IMR-90 (cell line): ENCODE data around the gene GABRA4. TPM values are rescaled to one million over a fixed set of nuclear protein-coding genes. Genes with fewer than 3 reads are reported as not detected.

ENCODE experiments used
- ATAC-seq: fragments of 200-7000 bp; cut with Tn5 transposase; 2 replicates; pipeline ENCODE4 v1.9.1; 2020; ENCODE audit warnings: low read depth, mild to moderate bottlenecking, moderate library complexity
- BruUV-seq: library from RNA; stranded (reverse); fragments of 400-500 nt; replicated peaks from 2 replicates; lab custom pipeline; 2021; lab: Mats Ljungman, UMichigan
- CTCF ChIA-PET: fragments of 300-600 bp; formaldehyde crosslinking; extraction: SDS; loops from one replicate; lab custom pipeline; 2021; ENCODE audit warnings: antibody characterized with exemption; lab: Yijun Ruan, JAX
- POLR2A ChIA-PET: fragments of 300-600 bp; sonication (Branson Sonifier 250); formaldehyde crosslinking; loops from one replicate; lab custom pipeline; 2022; ENCODE audit warnings: antibody characterized with exemption; ENCODE audit not compliant: unreplicated experiment; lab: Charles Lee
- DNase-seq: peaks from one replicate; pipeline ENCODE4 v3.0.0; 2013
- H2AFZ ChIP-seq: replicated peaks from 2 replicates; pipeline ENCODE3; 2013; ENCODE audit warnings: low read length, mild to moderate bottlenecking; ENCODE audit not compliant: poor library complexity
- H2AK5ac ChIP-seq: 2 replicates; pipeline ENCODE4 v1.6.1; 2013; ENCODE audit warnings: low read depth, low read length, inconsistent platforms
- H2AK9ac ChIP-seq: replicated peaks from 2 replicates; pipeline ENCODE3; 2013; ENCODE audit warnings: mild to moderate bottlenecking, low read depth, low read length, moderate library complexity; ENCODE audit not compliant: poor library complexity
- H2BK120ac ChIP-seq: 2 replicates; pipeline ENCODE4 v1.6.1; 2013; ENCODE audit warnings: low read depth, low read length, inconsistent platforms
- H2BK15ac ChIP-seq: 3 replicates; pipeline ENCODE4 v1.6.1; 2013; ENCODE audit warnings: low read depth, low read length, inconsistent platforms
- H2BK20ac ChIP-seq: 2 replicates; pipeline ENCODE4 v1.6.1; 2013; ENCODE audit warnings: low read depth, mild to moderate bottlenecking, inconsistent platforms, low read length, moderate library complexity
- H2BK5ac ChIP-seq: 2 replicates; pipeline ENCODE4 v1.6.1; 2013; ENCODE audit warnings: mild to moderate bottlenecking, low read depth, low read length, inconsistent platforms; ENCODE audit not compliant: poor library complexity, severe bottlenecking
- H3K14ac ChIP-seq: replicated peaks from 2 replicates; pipeline ENCODE4 v1.6.1; 2013; ENCODE audit warnings: low read depth, low read length, inconsistent platforms
- H3K18ac ChIP-seq: 2 replicates; pipeline ENCODE4 v1.6.1; 2013; ENCODE audit warnings: low read depth, low read length, control low read depth
- H3K23ac ChIP-seq: 2 replicates; pipeline ENCODE4 v1.6.1; 2013; ENCODE audit warnings: low read depth, low read length, inconsistent platforms
- H3K27ac ChIP-seq: 2 replicates; pipeline ENCODE4 v1.5.1; 2013; ENCODE audit warnings: mild to moderate bottlenecking, control low read depth, low read length; ENCODE audit not compliant: insufficient read depth
- H3K27me3 ChIP-seq: 2 replicates; pipeline ENCODE4 v1.6.1; 2013; ENCODE audit warnings: low read length; ENCODE audit not compliant: control insufficient read depth, insufficient read depth
- H3K36me3 ChIP-seq: 2 replicates; pipeline ENCODE4 v1.6.1; 2013; ENCODE audit warnings: low read length, mixed read lengths; ENCODE audit not compliant: control insufficient read depth, insufficient read depth
- H3K4ac ChIP-seq: 2 replicates; pipeline ENCODE4 v1.6.1; 2013; ENCODE audit warnings: low read depth, low read length, inconsistent platforms
- H3K4me1 ChIP-seq: 2 replicates; pipeline ENCODE4 v1.6.1; 2013; ENCODE audit warnings: low read length, mixed read lengths; ENCODE audit not compliant: control insufficient read depth, insufficient read depth
- H3K4me2 ChIP-seq: 2 replicates; pipeline ENCODE4 v1.6.1; 2013; ENCODE audit warnings: low read depth, mild to moderate bottlenecking, control low read depth, low read length, moderate library complexity
- H3K4me3 ChIP-seq: 2 replicates; pipeline ENCODE4 v1.5.1; 2013; ENCODE audit warnings: low read depth, mild to moderate bottlenecking, control low read depth, low read length, moderate library complexity; ENCODE audit not compliant: insufficient read depth
- H3K56ac ChIP-seq: 2 replicates; pipeline ENCODE4 v1.6.1; 2013; ENCODE audit warnings: low read length, inconsistent platforms; ENCODE audit not compliant: insufficient read depth; ENCODE audit errors: extremely low read depth
- H3K79me1 ChIP-seq, 2 experiments: 2 replicates each; pipeline ENCODE4 v1.6.1; 2013; ENCODE audit warnings: low read length in 2 of 2, inconsistent platforms in 1 of 2, low read depth in 1 of 2
- H3K9ac ChIP-seq: 2 replicates; pipeline ENCODE4 v1.6.1; 2013; ENCODE audit warnings: low read depth, low read length, control low read depth
- H3K9me1 ChIP-seq: 2 replicates; pipeline ENCODE4 v1.6.1; 2013; ENCODE audit warnings: low read length, inconsistent platforms; ENCODE audit not compliant: insufficient read depth
- H3K9me3 ChIP-seq: 2 replicates; pipeline ENCODE4 v1.6.1; 2013; ENCODE audit warnings: low read length; ENCODE audit not compliant: control insufficient read depth, insufficient read depth
- H4K20me1 ChIP-seq: 2 replicates; pipeline ENCODE4 v1.6.1; 2013; ENCODE audit warnings: low read length, inconsistent platforms; ENCODE audit not compliant: insufficient read depth
- H4K5ac ChIP-seq: 2 replicates; pipeline ENCODE4 v1.6.1; 2013; ENCODE audit warnings: mild to moderate bottlenecking, low read depth, low read length, control low read depth
- H4K8ac ChIP-seq, 2 experiments: 2 replicates each; pipeline ENCODE4 v1.6.1; 2013; ENCODE audit warnings: low read depth in 2 of 2, low read length in 2 of 2, control low read depth in 1 of 2, inconsistent platforms in 1 of 2
- H4K91ac ChIP-seq: 2 replicates; pipeline ENCODE4 v1.6.1; 2013; ENCODE audit warnings: low read depth, low read length, inconsistent platforms; ENCODE audit not compliant: insufficient read depth
- MXI1 ChIP-seq: IDR thresholded peaks from 2 replicates; pipeline ENCODE4 v1.6.1; 2012; ENCODE audit warnings: low read depth, mild to moderate bottlenecking, low read length, moderate library complexity, borderline replicate concordance
- WGBS, 2 experiments: methylation state at CpG; one replicate each; pipeline versions ENCODE4 v1.1.5 to v1.1.7; 2013; ENCODE audit warnings: missing lambda C conversion rate in 2 of 2; ENCODE audit not compliant: insufficient read length in 1 of 2; ENCODE audit errors: extremely low coverage in 2 of 2; 5-methylcytosine and 5-hydroxymethylcytosine counted together
- dilution Hi-C: fragments of 300-500 bp; cut with HindIII; formaldehyde crosslinking; loops from one replicate; pipeline ENCODE4 v1.14.3; 2018; ENCODE audit warnings: low sequenced_read_pairs; ENCODE audit not compliant: unreplicated experiment
- in situ Hi-C: fragments of 300-500 bp; cut with MboI; formaldehyde crosslinking; loops from 3 replicates; pipeline ENCODE4 v1.14.3; 2019; ENCODE audit warnings: low sequenced_read_pairs, inconsistent platforms, mixed read lengths
- intact Hi-C: fragments of 100-400 bp; cut with micrococcal nuclease; formaldehyde crosslinking; loops from 2 replicates; pipeline ENCODE4 v1.10.0; 2022
- polyA plus RNA-seq, 3 experiments: library from polyadenylated mRNA; depleted of rRNA; stranded (reverse); fragments of >200 nt; gene quantifications; 2 replicates each; pipeline ENCODE4 v1.2.3, GENCODE V29; 2012; ENCODE audit warnings: low replicate concordance in 1 of 3
- total RNA-seq: library from RNA; depleted of rRNA; stranded (reverse); fragments of >200 nt; gene quantifications from 2 replicates; pipeline ENCODE4 v1.2.3, GENCODE V29; 2012

Gene GABRA4
- total and polyA plus RNA-seq, 2 of the 4 experiments (the other 2 are of a cell fraction): 1.1 to 1.8 TPM

DNA sequence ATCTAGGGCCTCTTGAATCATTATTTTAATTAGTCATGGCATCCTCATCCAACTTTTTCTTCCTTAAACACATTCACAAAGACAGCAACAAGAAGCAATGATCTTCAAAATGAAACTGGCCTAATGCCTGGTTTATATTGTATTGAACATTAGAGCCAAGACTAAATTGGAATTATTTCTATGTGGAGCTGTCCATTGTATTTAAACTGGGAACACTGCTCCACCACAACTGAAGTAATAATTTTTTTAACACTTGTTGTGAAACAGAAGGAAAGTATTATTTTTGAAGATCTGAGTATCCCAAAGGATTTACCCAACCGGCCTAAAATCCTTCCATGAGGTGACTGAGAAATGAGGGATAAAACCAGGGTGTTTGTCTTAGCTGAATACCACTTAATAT, 44.9 kb upstream of the GABRA4 start:
- no peak overlapping the region for H3K27ac ChIP-seq
- H3K4me3 ChIP-seq: no peak overlapping the region
- no peak overlapping the region for H3K4ac ChIP-seq
- no peaks in the 10 kb centered on the region for H4K20me1 ChIP-seq
- H3K9ac ChIP-seq: no peak overlapping the region
- H3K4me1 ChIP-seq: no peaks in the 10 kb centered on the region
- no peak overlapping the region for H3K4me2 ChIP-seq
- dilution Hi-C loops: no loop called here
- H2AK9ac ChIP-seq: no peak overlapping the region
- H3K18ac ChIP-seq: no peak overlapping the region
- no peaks in the 10 kb centered on the region for H3K36me3 ChIP-seq
- H3K14ac ChIP-seq: no peak overlapping the region
- intact Hi-C loops: no loop called here
- H2BK20ac ChIP-seq: no peak overlapping the region
- no peak for TF ChIP-seq MXI1
- no peak for DNase-seq
- H2AK5ac ChIP-seq: no peak overlapping the region
- no peak overlapping the region for H4K5ac ChIP-seq
- no peak overlapping the region for H2BK5ac ChIP-seq
- no peak overlapping the region for H3K56ac ChIP-seq
- no peak overlapping the region for H4K8ac ChIP-seq
- H3K27me3 ChIP-seq: no peaks in the 10 kb centered on the region
- in situ Hi-C loops: no loop called here
- H3K23ac ChIP-seq: no peak overlapping the region
- no peaks in the 10 kb centered on the region for H3K9me1 ChIP-seq
- no CpG with 5 or more reads among the region's 1 CpG for WGBS, 2 experiments
- H3K79me1 ChIP-seq: peaks cover 0 to under 1% of the 10 kb centered on the region in 2 experiments; a peak in 1 of 4 replicates
- H2BK120ac ChIP-seq: no peak overlapping the region
- ChIA-PET CTCF (interaction anchor here (1.2 kb wide), 1 partner anchor 106 kb away, joined by 3 read pairs; no protein-coding TSS in a partner anchor), POLR2A (no interaction called here)
- BruUV-seq: no TSS peak
- no peak for ATAC-seq
- no peak overlapping the region for H2AFZ ChIP-seq
- H4K91ac ChIP-seq: no peak overlapping the region
- no peak overlapping the region for H2BK15ac ChIP-seq
- no peaks in the 10 kb centered on the region for H3K9me3 ChIP-seq
